NOMO-1 treated with DMSO at 0.1 percent for 48 hours (cell line): ENCODE measurements around the gene SHROOM1.

Source experiments
- DNase-seq: peaks from one replicate; lab custom pipeline; 2025; ENCODE audit not compliant: unreplicated experiment; lab: John Stamatoyannopoulos, UW

The SHROOM1 gene

DNA sequence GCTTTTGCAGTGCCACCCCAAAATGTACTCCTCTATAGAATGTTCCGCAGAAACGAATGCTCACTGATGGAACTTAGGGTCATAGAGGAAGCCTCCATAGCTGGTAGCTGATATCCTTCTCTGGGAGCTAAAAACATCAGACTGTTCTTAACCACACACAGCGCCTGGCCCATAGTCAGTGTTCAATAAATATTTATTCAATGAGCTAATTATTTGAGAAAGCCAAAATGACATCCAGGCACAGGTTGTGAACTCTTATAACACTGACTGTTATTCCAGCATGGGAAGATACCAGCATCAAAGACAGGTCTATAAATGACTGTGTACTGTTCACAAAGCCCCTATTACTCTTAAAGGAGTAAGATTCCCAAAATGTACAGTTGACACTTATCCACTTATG is 22.9 kb upstream of the SHROOM1 start:
- DNase-seq: no peak

GRCh38 chr5:132850066-132850465 is 19.6 kb upstream of the SHROOM1 start:
- no peak for DNase-seq

- DNase-seq: no peak
Observed at GRCh38 chr5:132849347-132849746, 18.9 kb upstream of the SHROOM1 start.

DNA sequence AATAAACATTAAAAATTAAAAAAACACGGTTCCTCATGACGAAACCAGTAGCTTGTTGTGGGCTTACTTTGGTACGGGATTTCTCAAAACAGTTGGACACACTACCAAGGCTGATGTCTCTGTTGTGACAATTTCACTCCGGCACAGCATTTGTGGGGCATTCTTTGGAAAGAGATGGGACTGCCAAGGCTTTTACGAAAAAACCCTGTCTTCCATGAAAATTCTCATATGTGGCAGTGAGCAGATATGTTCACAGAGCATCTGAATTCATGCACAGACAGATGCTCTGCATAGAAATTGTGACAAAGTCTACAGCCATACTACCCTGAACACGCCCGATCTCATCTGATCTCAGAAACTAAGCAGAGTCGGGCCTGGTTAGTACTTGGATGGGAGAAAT is 17.8 kb upstream of the SHROOM1 start:
- no peak for DNase-seq

- peak; percentile 32 for DNase-seq
Observed at GRCh38 chr5:132841305-132841704, 10.9 kb upstream of the SHROOM1 start.

DNA sequence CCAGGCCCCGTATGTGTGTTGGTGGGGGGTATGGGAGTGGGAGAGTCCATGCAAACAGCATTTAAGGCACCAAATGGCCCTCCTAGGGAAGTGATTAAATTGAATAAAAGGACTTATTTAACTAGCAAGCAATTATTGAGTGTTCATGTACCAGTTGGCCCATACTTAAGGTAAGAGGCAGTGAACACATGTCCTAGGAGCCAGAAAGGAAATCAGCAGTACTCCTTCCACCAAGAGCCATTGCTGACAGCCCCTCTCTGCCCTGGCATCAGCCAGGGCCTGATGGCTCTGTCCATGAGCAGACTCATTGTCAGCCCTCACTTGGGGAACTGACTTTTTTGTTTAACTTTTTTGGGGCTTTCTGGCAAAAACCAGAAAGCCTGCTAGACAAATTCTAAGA is 10.4 kb upstream of the SHROOM1 start:
- DNase-seq: no peak

- DNase-seq: no peak
Observed at GRCh38 chr5:132840313-132840712, 9.9 kb upstream of the SHROOM1 start.

DNA sequence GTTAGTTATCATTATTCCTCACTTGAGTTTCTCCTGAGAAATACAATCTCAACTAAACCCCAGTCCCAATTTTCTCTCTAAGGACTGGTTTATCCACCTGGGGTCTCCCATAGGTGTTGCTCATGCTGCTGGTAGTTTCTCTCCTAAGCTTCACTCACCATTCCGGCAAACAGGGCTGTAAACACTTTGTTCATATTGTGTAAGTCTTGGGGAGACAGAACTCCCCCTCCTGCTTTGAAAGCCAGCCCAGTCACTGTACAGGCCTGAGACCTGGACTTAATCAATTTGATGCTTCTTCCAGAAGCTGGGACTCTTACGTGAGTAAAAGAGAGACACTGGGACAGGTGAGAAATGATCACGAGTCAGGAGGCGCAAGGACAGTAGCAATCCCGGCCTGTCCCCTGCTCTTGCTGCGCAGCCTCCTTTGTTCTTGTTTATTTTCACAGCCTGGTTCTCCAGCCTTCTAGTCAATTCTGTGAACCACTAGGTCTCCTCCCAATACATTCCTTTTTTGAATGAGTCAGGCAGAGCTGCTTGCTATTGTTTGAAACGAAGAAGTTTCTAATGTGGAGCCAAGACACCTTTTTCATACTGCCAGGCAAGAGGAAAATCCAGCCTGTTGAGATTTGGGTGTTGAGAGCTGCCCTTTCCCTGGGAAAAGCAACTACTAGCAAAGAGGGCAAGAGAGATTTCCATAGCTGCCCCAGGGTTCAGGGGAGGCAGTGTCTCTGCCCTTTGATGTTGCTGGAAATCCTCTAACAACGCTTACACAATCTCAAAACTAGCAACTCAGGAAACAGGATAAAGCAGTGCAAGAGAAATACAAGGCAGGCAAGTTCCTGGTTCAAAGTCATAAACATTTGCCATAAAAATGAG is 9.2 kb upstream of the SHROOM1 start:
- DNase-seq: peak; percentile 34

- no peak for DNase-seq
Observed at GRCh38 chr5:132838516-132839282, 8.3 kb upstream of the SHROOM1 start.

DNA sequence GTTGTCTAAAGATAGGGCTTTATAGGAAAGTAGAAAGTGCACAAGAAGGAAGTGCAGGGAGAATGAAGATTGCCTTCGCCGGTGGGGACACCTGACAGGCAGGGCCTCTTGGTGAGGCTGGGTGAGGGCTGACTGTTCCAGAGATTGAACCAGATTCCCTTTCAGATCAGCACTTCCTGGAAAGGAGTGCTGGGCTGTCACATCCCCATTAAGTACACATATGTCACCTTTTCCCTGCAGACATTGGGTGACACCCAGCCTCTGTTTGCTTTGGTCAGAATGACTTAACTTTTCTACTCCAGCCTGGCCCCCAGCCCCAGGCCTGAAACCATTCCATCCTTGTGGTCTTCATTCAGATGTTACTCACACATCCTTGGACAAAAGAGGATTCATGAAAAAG is 7.4 kb upstream of the SHROOM1 start:
- DNase-seq: no peak

- DNase-seq: no peak
Observed at GRCh38 chr5:132836852-132837251, 6.4 kb upstream of the SHROOM1 start.

- no peak for DNase-seq
Observed at GRCh38 chr5:132834057-132834456, 3.6 kb upstream of the SHROOM1 start.

DNA sequence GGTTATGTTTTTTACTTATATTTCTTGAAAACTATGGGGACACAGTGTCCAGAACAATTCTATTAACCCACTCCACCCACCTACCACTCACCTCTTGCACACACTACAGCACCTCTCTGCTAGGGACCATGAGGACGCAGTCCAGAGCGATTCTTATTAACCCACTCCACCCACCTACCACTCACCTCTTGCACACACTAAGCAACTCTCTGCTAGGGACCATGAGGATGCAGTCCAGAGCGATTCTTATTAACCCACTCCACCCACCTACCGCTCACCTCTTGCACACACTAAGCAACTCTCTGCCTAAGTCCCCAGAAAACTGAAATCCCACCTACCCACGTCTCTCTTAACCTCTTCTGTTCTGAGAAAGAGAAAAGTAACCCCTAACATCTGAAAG is 2.2 kb upstream of the SHROOM1 start:
- DNase-seq: no peak

DNA sequence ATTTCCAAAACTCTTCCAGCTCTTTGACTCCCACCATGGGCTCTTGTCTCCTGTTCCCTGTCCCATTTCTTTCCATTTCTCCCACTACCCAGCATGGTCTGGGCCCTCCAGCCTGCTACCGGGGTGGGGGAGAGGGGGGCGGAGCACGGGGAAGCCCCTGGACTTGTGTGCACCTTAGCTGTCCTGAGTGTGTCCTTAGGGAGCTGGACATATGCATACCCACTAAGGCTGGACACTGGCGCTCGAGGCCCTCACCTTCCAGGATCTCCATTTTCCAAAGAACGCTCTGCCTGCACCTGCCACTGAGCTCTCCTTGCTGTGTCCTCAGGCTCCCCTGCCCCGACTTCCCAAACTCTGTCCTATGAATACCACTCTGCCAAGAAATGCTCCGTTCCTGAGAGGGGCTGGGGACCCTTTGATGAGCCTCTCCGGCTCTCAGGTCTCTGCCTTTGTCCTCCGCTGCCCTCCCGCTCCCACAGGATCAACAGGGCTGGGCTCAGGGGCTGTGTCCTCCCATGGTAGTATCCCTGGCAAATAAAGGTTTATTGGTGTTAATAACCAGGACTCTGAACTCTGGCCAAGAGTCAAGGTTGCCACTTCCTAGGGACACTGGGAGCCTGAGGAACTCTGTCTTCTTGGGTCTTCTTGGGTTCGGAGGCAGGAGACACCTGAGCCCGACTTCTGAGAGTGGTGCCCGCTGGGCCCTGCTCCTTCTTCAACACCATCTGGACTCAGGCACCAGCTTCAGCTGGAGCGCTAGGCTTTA is 831 bp upstream of the SHROOM1 start:
- no peak for DNase-seq

DNA sequence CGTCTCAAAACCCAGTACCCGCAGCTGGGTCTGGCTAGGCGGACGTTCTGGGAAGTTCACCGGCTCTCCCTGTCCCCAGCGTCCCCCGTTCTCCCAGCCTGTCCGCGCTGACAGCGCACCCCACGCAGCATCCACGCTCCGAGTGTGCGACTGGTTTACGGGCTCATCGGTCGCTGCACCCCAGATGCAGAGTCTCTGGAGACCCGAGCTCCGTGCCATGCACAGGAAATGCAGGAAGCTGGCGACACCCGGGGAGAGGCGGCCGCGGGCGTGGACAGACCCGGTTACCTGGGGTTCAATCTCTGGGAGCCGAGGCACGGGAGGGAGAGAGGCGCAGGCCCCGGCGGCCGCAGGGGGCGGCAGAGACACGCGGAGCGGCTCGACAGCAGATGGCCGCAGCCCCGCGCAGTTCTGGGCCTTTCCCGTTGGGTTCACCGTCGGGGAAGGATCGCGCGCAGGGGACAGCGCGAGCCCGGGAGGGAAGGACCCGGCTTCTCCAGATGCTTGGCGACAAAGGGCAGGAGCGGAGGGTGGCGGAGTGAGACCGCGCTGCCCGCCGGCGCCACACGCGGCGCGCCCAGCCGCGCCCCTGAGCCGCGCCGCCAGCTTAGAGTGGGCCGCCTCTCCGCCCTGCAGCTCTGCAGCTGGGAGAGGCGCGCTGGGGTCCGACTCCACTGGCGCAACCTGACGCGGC is 558 bp downstream of the SHROOM1 start:
- peak; percentile 57 for DNase-seq

- no peak for DNase-seq
Observed at GRCh38 chr5:132828846-132829494, 1.5 kb downstream of the SHROOM1 start.

DNA sequence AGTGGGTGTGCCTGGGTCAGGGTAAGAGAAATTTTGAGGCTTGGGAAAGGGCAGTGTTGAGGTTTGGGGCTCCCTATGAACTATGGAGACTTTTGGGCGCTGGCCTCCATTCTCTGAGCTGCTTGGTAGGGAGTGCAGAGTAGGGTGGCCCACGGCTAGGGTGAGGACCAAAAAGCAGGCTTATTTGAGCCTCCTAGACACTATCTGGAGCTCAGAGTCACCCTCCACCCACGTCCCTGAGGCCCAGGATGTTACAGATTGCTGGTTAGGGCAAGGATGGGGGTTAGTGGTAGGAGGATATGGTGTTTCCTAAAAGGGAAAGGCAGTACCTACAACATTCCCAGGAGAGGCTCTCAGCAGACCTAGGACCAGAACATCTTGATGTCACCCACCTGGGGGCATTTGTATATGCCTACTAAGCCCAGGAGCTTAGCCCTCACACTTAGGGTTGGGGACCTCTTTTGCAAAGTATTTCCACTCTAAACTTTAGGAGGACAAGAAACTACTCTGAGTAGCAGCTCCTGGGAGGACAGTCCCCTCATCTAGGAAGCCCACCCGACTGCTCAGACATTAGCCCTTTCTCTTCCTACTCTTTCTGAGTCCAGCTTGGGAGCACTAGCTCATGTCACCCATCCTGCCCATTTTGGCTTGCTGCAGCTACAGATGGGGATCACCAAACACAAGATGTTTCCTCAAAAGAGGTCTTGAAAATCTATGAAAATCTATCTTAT is 2.3 kb downstream of the SHROOM1 start:
- DNase-seq: no peak

DNA sequence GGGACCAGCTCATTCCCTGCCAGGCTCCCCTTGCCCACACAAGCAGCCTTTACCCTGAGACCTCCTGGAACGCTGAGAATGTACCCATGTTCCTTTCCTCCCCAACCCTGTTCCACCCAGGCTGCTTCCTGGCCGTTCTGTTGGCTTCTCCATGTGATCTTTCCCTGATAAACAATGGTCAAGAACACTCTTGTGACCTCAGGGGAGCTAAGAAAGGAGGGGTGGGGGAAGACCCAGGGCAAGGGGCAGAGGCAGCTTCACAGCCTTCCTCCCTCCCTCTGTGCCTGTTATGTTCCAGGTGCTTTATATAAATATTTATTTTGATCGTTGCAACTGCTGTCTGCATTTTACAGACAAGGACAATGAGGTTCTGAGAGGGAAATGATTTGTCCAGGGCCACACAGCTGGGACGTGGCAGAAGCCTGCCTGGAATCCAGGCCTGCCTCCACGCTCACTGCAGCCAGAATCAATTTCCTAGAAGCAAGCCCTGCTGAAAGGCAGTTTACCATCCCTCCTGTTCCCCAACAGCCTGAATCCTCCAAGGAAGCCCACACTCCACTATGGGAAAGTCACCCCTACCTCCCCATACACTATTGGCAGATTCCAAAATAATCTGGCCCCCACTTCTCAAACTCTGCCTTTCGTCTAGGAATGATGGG is 3.9 kb downstream of the SHROOM1 start:
- DNase-seq: no peak

- no peak for DNase-seq
Observed at GRCh38 chr5:132825834-132826391, 4.5 kb downstream of the SHROOM1 start.
